ENCODE data around the gene SLC6A2.

GRCh38 chr16:55625843-55626242 is 29.9 kb upstream of the SLC6A2 start:
- TF ChIP-seq CTCF (IDR thresholded peaks at IDR 0.05) (no peak), POLR2A (IDR thresholded peaks at IDR 0.05) (no peak), POLR2AphosphoS5 (IDR thresholded peaks at IDR 0.05) (no peak)
